GM18505 (cell line): Measurements from ENCODE around the gene ABCC9.

ENCODE experiments used
- ATAC-seq: cut with Tn5 transposase; IDR thresholded peaks from one replicate; pipeline ENCODE4 v1.9.1; 2021; ENCODE audit not compliant: unreplicated experiment
- POLR2A ChIP-seq: IDR thresholded peaks from 4 replicates; pipeline ENCODE4 v1.6.1; 2011; ENCODE audit warnings: borderline replicate concordance; ENCODE audit not compliant: insufficient read depth, insufficient read length; ENCODE audit errors: extremely low read depth

The ABCC9 gene

GRCh38 chr12:21884936-21885335, 56.3 kb downstream of the ABCC9 start:
- ATAC-seq: no peak
- TF ChIP-seq POLR2A: no peak

- no peak for ATAC-seq
- TF ChIP-seq POLR2A: no peak
Observed at GRCh38 chr12:21882635-21883034, 58.6 kb downstream of the ABCC9 start.

- no peak for TF ChIP-seq POLR2A
- no peak for ATAC-seq
Observed at GRCh38 chr12:21881965-21882364, 59.3 kb downstream of the ABCC9 start.

GRCh38 chr12:21879312-21879711, 61.9 kb downstream of the ABCC9 start:
- no peak for TF ChIP-seq POLR2A
- ATAC-seq: no peak

- no peak for TF ChIP-seq POLR2A
- no peak for ATAC-seq
Observed at GRCh38 chr12:21877293-21877982, 63.8 kb downstream of the ABCC9 start.

- no peak for ATAC-seq
- no peak for TF ChIP-seq POLR2A
Observed at GRCh38 chr12:21865846-21866245, 75.4 kb downstream of the ABCC9 start.

GRCh38 chr12:21860534-21860933, 80.7 kb downstream of the ABCC9 start:
- no peak for TF ChIP-seq POLR2A
- ATAC-seq: no peak

GRCh38 chr12:21860128-21860527, 81.1 kb downstream of the ABCC9 start:
- ATAC-seq: no peak
- TF ChIP-seq POLR2A: no peak

GRCh38 chr12:21852251-21852650, 89.0 kb downstream of the ABCC9 start:
- no peak for ATAC-seq
- TF ChIP-seq POLR2A: no peak

- no peak for ATAC-seq
- no peak for TF ChIP-seq POLR2A
Observed at GRCh38 chr12:21851151-21851550, 90.1 kb downstream of the ABCC9 start.

- no peak for ATAC-seq
- no peak for TF ChIP-seq POLR2A
Observed at GRCh38 chr12:21850419-21850818, 90.8 kb downstream of the ABCC9 start.

- no peak for ATAC-seq
- TF ChIP-seq POLR2A: no peak
Observed at GRCh38 chr12:21849878-21850277, 91.3 kb downstream of the ABCC9 start.

- ATAC-seq: no peak
- no peak for TF ChIP-seq POLR2A
Observed at GRCh38 chr12:21848192-21848591, 93.0 kb downstream of the ABCC9 start.

GRCh38 chr12:21843795-21844194, 97.4 kb downstream of the ABCC9 start:
- ATAC-seq: no peak
- TF ChIP-seq POLR2A: no peak

- no peak for ATAC-seq
Observed at GRCh38 chr12:21839776-21840175, 101.5 kb downstream of the ABCC9 start.

More at GRCh38 chr12:21839776-21840175, 101.5 kb downstream of the ABCC9 start:
- TF ChIP-seq POLR2A: no peak
